ENCODE data around the gene CDK1.

Gene CDK1

GRCh38 chr10:60797200-60797599 is 18.9 kb downstream of the CDK1 start:
- Histone ChIP-seq H3K36me3 (ENCODE audit: insufficient read depth, low read length) (peaks cover 63% of the 10 kb centered on the region), H3K79me2 (ENCODE audit: insufficient read depth, low read length) (no peaks in the 10 kb centered on the region), H3K27me3 (ENCODE audit: insufficient read depth, low read length) (no peaks in the 10 kb centered on the region), H4K20me1 (ENCODE audit: insufficient read depth, low read length) (no peaks in the 10 kb centered on the region), H3K9me3 (ENCODE audit: low read length) (no peaks in the 10 kb centered on the region), H3K4me2 (ENCODE audit: low read length) (no peak overlapping the region), H3K27ac (ENCODE audit: low read depth, low read length, poor library complexity, severe bottlenecking) (no peak overlapping the region), H3K4me1 (ENCODE audit: insufficient read depth, low read length, severe bottlenecking) (no peaks in the 10 kb centered on the region), H3K9ac (ENCODE audit: low read length) (no peak overlapping the region), H2AFZ (ENCODE audit: low read length) (no peak overlapping the region), H3K4me3 (ENCODE audit: low read depth, low read length, poor library complexity, severe bottlenecking) (no peak overlapping the region), H3F3A (ENCODE audit: insufficient read depth, low read length) (peaks cover 6% of the 10 kb centered on the region), H3K9me2 (ENCODE audit: low read depth, low read length) (no peaks in the 10 kb centered on the region)
- no peak for TF ChIP-seq EZH2 (IDR thresholded peaks at IDR 0.05; ENCODE audit: borderline replicate concordance, low read length)
- TF ChIP-seq CTCF (IDR thresholded peaks at IDR 0.05; ENCODE audit: low read length), result no peak

- Histone ChIP-seq H3K4me3 (ENCODE audit: low read depth, low read length, poor library complexity, severe bottlenecking) (no peak overlapping the region), H3K4me1 (ENCODE audit: insufficient read depth, low read length, severe bottlenecking) (no peaks in the 10 kb centered on the region), H3K9me3 (ENCODE audit: low read length) (no peaks in the 10 kb centered on the region), H2AFZ (ENCODE audit: low read length) (no peak overlapping the region), H3F3A (ENCODE audit: insufficient read depth, low read length) (peaks cover 6% of the 10 kb centered on the region), H3K27me3 (ENCODE audit: insufficient read depth, low read length) (no peaks in the 10 kb centered on the region), H3K36me3 (ENCODE audit: insufficient read depth, low read length) (peaks cover 54% of the 10 kb centered on the region), H3K9ac (ENCODE audit: low read length) (no peak overlapping the region), H4K20me1 (ENCODE audit: insufficient read depth, low read length) (no peaks in the 10 kb centered on the region), H3K79me2 (ENCODE audit: insufficient read depth, low read length) (no peaks in the 10 kb centered on the region), H3K4me2 (ENCODE audit: low read length) (no peak overlapping the region), H3K9me2 (ENCODE audit: low read depth, low read length) (no peaks in the 10 kb centered on the region), H3K27ac (ENCODE audit: low read depth, low read length, poor library complexity, severe bottlenecking) (no peak overlapping the region)
- no peak for TF ChIP-seq CTCF (IDR thresholded peaks at IDR 0.05; ENCODE audit: low read length)
- no peak for TF ChIP-seq EZH2 (IDR thresholded peaks at IDR 0.05; ENCODE audit: borderline replicate concordance, low read length)
Observed at GRCh38 chr10:60798031-60798430, 19.8 kb downstream of the CDK1 start.

GRCh38 chr10:60798870-60799269 is 20.6 kb downstream of the CDK1 start:
- Histone ChIP-seq H4K20me1 (ENCODE audit: insufficient read depth, low read length) (no peaks in the 10 kb centered on the region), H3K4me1 (ENCODE audit: insufficient read depth, low read length, severe bottlenecking) (no peaks in the 10 kb centered on the region), H3K4me2 (ENCODE audit: low read length) (no peak overlapping the region), H3K79me2 (ENCODE audit: insufficient read depth, low read length) (no peaks in the 10 kb centered on the region), H3K27ac (ENCODE audit: low read depth, low read length, poor library complexity, severe bottlenecking) (no peak overlapping the region), H3K9me2 (ENCODE audit: low read depth, low read length) (no peaks in the 10 kb centered on the region), H3K4me3 (ENCODE audit: low read depth, low read length, poor library complexity, severe bottlenecking) (no peak overlapping the region), H3K36me3 (ENCODE audit: insufficient read depth, low read length) (peaks cover 46% of the 10 kb centered on the region), H2AFZ (ENCODE audit: low read length) (no peak overlapping the region), H3K9ac (ENCODE audit: low read length) (no peak overlapping the region), H3K27me3 (ENCODE audit: insufficient read depth, low read length) (no peaks in the 10 kb centered on the region), H3F3A (ENCODE audit: insufficient read depth, low read length) (no peaks in the 10 kb centered on the region; the same call in none of the 2 replicates), H3K9me3 (ENCODE audit: low read length) (no peaks in the 10 kb centered on the region)
- no peak for TF ChIP-seq CTCF (IDR thresholded peaks at IDR 0.05; ENCODE audit: low read length)
- no peak for TF ChIP-seq EZH2 (IDR thresholded peaks at IDR 0.05; ENCODE audit: borderline replicate concordance, low read length)
